ENCODE results near the gene BCR.

The BCR gene

GRCh38 chr22:23225724-23226496, 45.6 kb downstream of the BCR start:
- H3K4me3 ChIP-seq (ENCODE audit: low read depth, low read length) = no peak overlapping the region
- DNase-seq (ENCODE audit: low read depth) = no peak
- TF ChIP-seq CTCF (IDR thresholded peaks at IDR 0.05; ENCODE audit: insufficient read depth, low read depth, low read length, missing control alignments) = no peak

GRCh38 chr22:23226497-23226850, 46.2 kb downstream of the BCR start:
- no peak for DNase-seq (ENCODE audit: low read depth)
- TF ChIP-seq CTCF (IDR thresholded peaks at IDR 0.05; ENCODE audit: insufficient read depth, low read depth, low read length, missing control alignments) = no peak
- H3K4me3 ChIP-seq (ENCODE audit: low read depth, low read length) = no peak overlapping the region

GRCh38 chr22:23227380-23227779, 47.1 kb downstream of the BCR start:
- no peak overlapping the region for H3K4me3 ChIP-seq (ENCODE audit: low read depth, low read length)
- no peak for TF ChIP-seq CTCF (IDR thresholded peaks at IDR 0.05; ENCODE audit: insufficient read depth, low read depth, low read length, missing control alignments)
- no peak for DNase-seq (ENCODE audit: low read depth)

- no peak for DNase-seq (ENCODE audit: low read depth)
- no peak overlapping the region for H3K4me3 ChIP-seq (ENCODE audit: low read depth, low read length)
These were observed 48.2 kb downstream of the BCR start for GRCh38 chr22:23228503-23228902.

GRCh38 chr22:23229646-23230045, 49.3 kb downstream of the BCR start:
- no peak for TF ChIP-seq CTCF (IDR thresholded peaks at IDR 0.05; ENCODE audit: insufficient read depth, low read depth, low read length, missing control alignments)
- H3K4me3 ChIP-seq (ENCODE audit: low read depth, low read length) = no peak overlapping the region
- DNase-seq (ENCODE audit: low read depth) = no peak

More at GRCh38 chr22:23228503-23228902, 48.2 kb downstream of the BCR start:
- TF ChIP-seq CTCF (IDR thresholded peaks at IDR 0.05; ENCODE audit: insufficient read depth, low read depth, low read length, missing control alignments) = no peak

- DNase-seq (ENCODE audit: low read depth) = no peak
- no peak for TF ChIP-seq CTCF (IDR thresholded peaks at IDR 0.05; ENCODE audit: insufficient read depth, low read depth, low read length, missing control alignments)
These were observed 50.2 kb downstream of the BCR start for GRCh38 chr22:23230348-23231068.

More at GRCh38 chr22:23230348-23231068, 50.2 kb downstream of the BCR start:
- H3K4me3 ChIP-seq (ENCODE audit: low read depth, low read length) = no peak overlapping the region

Measured in GM12865 (cell line).